Measurements from ENCODE around the gene SPNS2. TPM values are rescaled to one million over a fixed set of nuclear protein-coding genes. Genes with fewer than 3 reads are reported as not detected.

Gene SPNS2
- total RNA-seq, 8 experiments from 2014 or later, result 2.2 to 25.6 (median 11.6) TPM

GRCh38 chr17:4501295-4501949, 2.7 kb downstream of the SPNS2 start:
- WGBS, 10 experiments, result no CpG with 5 or more reads among the region's 3 CpGs
- no peak for ATAC-seq (replicated peaks in 6 of 8)
- Histone ChIP-seq H3K4me1 (replicated peaks in 1 of 2) (peaks cover 21 to 32% of the 10 kb centered on the region in 2 donors), H3K4me3 (no peak overlapping the region), H3K27ac (no peak overlapping the region)
- in situ Hi-C loops (cut with MboI; ENCODE audit: low pct_unique_long_range_greater_than_20kb in 2 of 9, low sequenced_read_pairs in 9 of 9, unreplicated experiment in 9 of 9), result no loop called here

DNA sequence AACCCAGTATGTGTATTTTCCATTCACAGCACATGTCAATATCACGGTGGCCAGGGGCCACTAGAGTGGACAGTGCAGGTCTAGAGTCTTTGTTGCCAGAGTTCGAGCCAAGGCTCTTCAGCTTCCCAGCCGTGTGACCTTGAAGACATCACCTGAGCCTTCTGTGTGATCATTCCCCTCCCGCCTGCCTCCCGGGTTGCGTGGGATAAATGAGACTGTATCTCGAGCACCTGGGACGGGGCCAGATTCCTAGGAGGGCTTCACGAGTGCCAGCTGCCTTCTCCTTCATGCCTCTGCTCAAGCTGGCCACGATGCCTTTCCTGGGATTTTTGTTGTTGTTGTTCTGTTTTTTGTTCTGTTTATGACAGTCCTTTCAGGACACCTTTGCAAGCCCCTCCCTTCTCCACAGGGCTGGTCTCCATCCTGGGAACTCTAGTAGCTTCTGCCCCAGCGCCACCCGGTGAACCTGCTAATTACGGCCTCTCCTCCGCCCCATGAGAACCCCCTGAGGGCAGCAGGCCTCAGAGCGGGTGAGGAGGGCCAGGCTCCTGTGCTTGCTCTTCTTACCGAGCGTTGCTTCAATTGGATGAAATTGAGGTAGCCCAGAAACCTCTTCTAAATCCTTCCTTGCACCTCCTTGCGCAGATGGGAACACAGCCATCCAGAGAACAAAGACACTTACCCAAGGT, 3.9 kb downstream of the SPNS2 start:
- in situ Hi-C loops (cut with MboI; ENCODE audit: low pct_unique_long_range_greater_than_20kb in 2 of 9, low sequenced_read_pairs in 9 of 9, unreplicated experiment in 9 of 9), result no loop called here
- Histone ChIP-seq H3K27ac (no peak overlapping the region), H3K4me1 (replicated peaks in 1 of 2) (peaks cover 21 to 31% of the 10 kb centered on the region in 2 donors), H3K4me3 (no peak overlapping the region)
- 14 to 100% (median 68%) methylated on average over 1 to 8 of the region's 18 CpGs; no CpG with 5 or more reads in 4 of the 10 experiments for WGBS, 10 experiments
- ATAC-seq (replicated peaks in 6 of 8), result no peak

- WGBS, 10 experiments, result 20 to 61% (median 58%) methylated on average over 2 to 4 of the region's 4 CpGs; no CpG with 5 or more reads in 7 of the 10 experiments
- peaks cover 21 to 26% of the 10 kb centered on the region in 2 donors for H3K4me1 ChIP-seq (replicated peaks in 1 of 2)
- in situ Hi-C loops (cut with MboI; ENCODE audit: low pct_unique_long_range_greater_than_20kb in 2 of 9, low sequenced_read_pairs in 9 of 9, unreplicated experiment in 9 of 9), result no loop called here
These were observed 4.8 kb downstream of the SPNS2 start for GRCh38 chr17:4503283-4504025.

DNA sequence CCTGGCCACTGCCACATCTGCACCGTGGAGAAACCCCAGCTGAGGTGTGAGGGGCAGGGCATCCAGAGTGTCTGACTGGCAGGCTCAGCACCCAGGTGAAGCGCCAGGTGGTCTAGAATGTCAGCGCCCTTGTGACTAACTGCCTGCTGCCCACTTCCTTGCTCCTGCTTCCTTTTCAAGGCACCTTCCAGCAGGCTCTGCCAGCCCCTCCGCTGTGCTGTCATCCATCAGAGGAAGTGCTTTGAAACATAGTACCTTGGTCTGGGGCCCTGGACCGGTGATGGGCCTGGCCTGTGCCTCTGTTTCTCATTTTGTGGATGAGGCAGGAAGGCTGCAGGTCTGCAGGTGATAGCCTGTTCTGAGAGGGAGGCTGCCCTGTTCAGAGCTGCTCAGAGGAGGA, 5.5 kb downstream of the SPNS2 start:
- 61 to 80% (median 63%) methylated on average over 1 to 3 of the region's 5 CpGs; no CpG with 5 or more reads in 7 of the 10 experiments for WGBS, 10 experiments
- in situ Hi-C loops (cut with MboI; ENCODE audit: low pct_unique_long_range_greater_than_20kb in 2 of 9, low sequenced_read_pairs in 9 of 9, unreplicated experiment in 9 of 9), result no loop called here
- Histone ChIP-seq H3K27ac (no peak overlapping the region), H3K4me3 (no peak overlapping the region), H3K4me1 (replicated peaks in 1 of 2) (peaks cover 21 to 26% of the 10 kb centered on the region in 2 donors)
- no peak for ATAC-seq (replicated peaks in 6 of 8)

More at GRCh38 chr17:4503283-4504025, 4.8 kb downstream of the SPNS2 start:
- Histone ChIP-seq H3K4me3 (no peak overlapping the region), H3K27ac (no peak overlapping the region)
- ATAC-seq (replicated peaks in 6 of 8), result no peak

DNA sequence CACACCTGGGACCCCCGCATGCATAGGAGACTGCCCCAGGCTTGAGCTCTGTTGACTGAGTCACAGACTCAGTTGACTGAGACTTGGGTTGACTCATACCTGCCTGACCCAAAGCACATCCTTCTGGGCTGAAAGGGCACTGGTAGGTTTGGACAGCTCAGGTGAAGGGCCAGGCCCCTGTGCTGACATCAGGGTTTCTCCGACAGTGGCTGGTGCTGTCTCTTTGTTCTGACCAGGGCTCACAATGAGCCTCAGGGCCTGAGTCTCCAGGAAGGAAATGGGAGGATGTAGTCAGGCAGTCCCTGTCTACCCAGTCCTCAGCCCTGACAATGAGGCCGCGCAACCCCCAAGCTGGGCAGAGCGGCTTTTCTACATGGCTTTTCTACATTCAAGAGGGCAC, 6.5 kb downstream of the SPNS2 start:
- Histone ChIP-seq H3K4me1 (replicated peaks in 1 of 2) (peaks cover 21 to 22% of the 10 kb centered on the region in 2 donors), H3K27ac (no peak overlapping the region), H3K4me3 (no peak overlapping the region)
- WGBS, 10 experiments, result 87 to 100% (median 93%) methylated on average over 1 to 3 of the region's 5 CpGs; no CpG with 5 or more reads in 7 of the 10 experiments
- no peak for ATAC-seq (replicated peaks in 6 of 8)
- in situ Hi-C loops (cut with MboI; ENCODE audit: low pct_unique_long_range_greater_than_20kb in 2 of 9, low sequenced_read_pairs in 9 of 9, unreplicated experiment in 9 of 9), result no loop called here

DNA sequence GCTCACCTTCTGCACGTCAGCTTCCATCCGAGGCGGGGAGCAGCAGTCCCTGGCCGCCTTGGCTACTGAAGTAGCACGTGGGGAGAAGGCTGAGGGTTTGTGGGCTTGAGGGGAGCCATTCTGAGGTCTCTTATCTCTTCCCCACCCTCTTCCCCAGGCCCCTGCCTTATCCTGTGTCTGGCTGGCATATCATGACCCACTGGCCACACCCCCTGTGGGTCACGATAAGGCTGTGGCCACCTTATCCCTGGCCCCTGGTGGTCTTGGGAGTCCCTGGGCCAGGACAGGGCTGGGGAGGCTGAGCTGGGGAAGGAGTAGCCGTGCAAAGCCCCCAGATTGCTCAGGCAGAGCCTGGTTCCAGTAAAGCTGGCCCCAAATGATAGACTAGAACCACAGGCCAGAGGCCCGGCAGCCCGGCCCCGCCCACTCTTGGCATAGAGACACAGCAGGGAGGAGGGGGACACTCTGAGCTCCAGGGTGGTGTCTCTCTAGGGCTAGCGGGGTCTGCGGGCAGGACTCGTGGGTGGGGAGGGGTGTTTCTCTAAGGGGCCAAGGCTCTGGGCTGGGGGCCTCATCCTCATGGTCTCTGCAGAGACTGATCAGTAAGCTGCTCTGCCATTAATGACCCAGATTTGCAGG, 7.6 kb downstream of the SPNS2 start:
- H3K27ac ChIP-seq, result no peak overlapping the region
- H3K4me3 ChIP-seq, result no peak overlapping the region
- in situ Hi-C loops (cut with MboI; ENCODE audit: low pct_unique_long_range_greater_than_20kb in 2 of 9, low sequenced_read_pairs in 9 of 9, unreplicated experiment in 9 of 9), result no loop called here
- ATAC-seq (replicated peaks in 6 of 8), result peak in 3 of 8 experiments; percentile 6 to 20 (median 18)
- WGBS, 10 experiments, result 73% methylated on average over 3 of the region's 13 CpGs; no CpG with 5 or more reads in 9 of the 10 experiments
- peaks cover 15% of the 10 kb centered on the region in 2 donors for H3K4me1 ChIP-seq (replicated peaks in 1 of 2)

- no peak overlapping the region for H3K27ac ChIP-seq
- in situ Hi-C loops (cut with MboI; ENCODE audit: low pct_unique_long_range_greater_than_20kb in 2 of 9, low sequenced_read_pairs in 9 of 9, unreplicated experiment in 9 of 9), result no loop called here
- H3K4me3 ChIP-seq, result no peak overlapping the region
- no peak for ATAC-seq (replicated peaks in 6 of 8)
- H3K4me1 ChIP-seq (replicated peaks in 1 of 2), result peaks cover 15% of the 10 kb centered on the region in 2 donors
- 43% methylated on average over 5 of the region's 8 CpGs; no CpG with 5 or more reads in 9 of the 10 experiments for WGBS, 10 experiments
These were observed 8.2 kb downstream of the SPNS2 start for GRCh38 chr17:4506892-4507291.

GRCh38 chr17:4507361-4508111, 8.9 kb downstream of the SPNS2 start:
- Histone ChIP-seq H3K4me3 (no peak overlapping the region), H3K27ac (no peak overlapping the region), H3K4me1 (replicated peaks in 1 of 2) (peaks cover 15% of the 10 kb centered on the region in 2 donors)
- WGBS, 10 experiments, result 10 to 100% (median 74%) methylated on average over 1 to 7 of the region's 8 CpGs; no CpG with 5 or more reads in 4 of the 10 experiments
- ATAC-seq (replicated peaks in 6 of 8), result no peak
- in situ Hi-C loops (cut with MboI; ENCODE audit: low pct_unique_long_range_greater_than_20kb in 2 of 9, low sequenced_read_pairs in 9 of 9, unreplicated experiment in 9 of 9), result no loop called here

DNA sequence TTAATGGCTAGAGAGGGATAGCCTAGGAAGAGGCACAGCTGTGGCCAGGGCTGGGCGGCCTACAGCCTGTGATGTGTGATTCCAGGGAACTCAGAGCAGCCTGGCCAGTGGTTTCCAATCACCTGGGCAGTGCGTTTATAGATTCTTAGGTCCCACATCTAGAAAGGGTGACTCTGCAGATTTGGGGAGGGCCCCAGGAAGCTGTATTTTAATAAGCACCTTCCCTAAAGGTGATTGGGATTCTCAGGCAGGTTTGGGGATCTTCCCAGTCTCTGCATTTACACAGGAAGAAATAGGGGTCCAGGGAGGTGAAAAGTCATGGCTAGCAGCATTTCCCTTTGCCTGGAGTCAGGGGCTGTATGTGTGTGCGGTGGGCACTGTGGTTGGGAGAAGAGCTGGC, 9.5 kb downstream of the SPNS2 start:
- Histone ChIP-seq H3K27ac (no peak overlapping the region), H3K4me1 (replicated peaks in 1 of 2) (peaks cover 8 to 13% of the 10 kb centered on the region in 2 donors), H3K4me3 (no peak overlapping the region)
- in situ Hi-C loops (cut with MboI; ENCODE audit: low pct_unique_long_range_greater_than_20kb in 2 of 9, low sequenced_read_pairs in 9 of 9, unreplicated experiment in 9 of 9), result no loop called here
- WGBS, 10 experiments, result 29 to 80% methylated on average over 1 of the region's 3 CpGs; no CpG with 5 or more reads in 8 of the 10 experiments
- ATAC-seq (replicated peaks in 6 of 8), result no peak

DNA sequence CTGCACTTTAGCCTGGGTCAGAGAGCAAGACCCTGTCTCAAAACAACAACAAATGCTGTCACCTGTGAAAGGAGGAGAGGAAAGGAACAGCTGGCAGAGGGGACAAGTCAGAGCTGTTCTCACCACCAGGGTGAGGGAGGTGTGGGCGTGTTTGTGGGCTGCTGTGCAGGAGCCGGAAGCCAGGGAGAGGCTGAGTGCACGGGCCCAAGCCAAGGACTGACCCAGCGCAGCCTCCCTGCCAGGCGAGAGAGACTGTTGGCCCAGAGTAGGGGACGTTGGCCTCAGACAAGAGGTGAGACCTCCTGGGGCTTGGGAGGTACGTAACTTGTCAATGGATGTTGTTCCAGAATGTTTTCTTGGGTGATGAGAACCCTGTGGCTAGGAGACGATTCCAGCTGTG, 10.7 kb downstream of the SPNS2 start:
- 33 to 100% (median 87%) methylated on average over 1 to 4 of the region's 8 CpGs; no CpG with 5 or more reads in 6 of the 10 experiments for WGBS, 10 experiments
- no peak for ATAC-seq (replicated peaks in 6 of 8)
- Histone ChIP-seq H3K4me3 (no peak overlapping the region), H3K4me1 (replicated peaks in 1 of 2) (peaks cover 0 to 4% of the 10 kb centered on the region in 2 donors), H3K27ac (no peak overlapping the region)
- in situ Hi-C loops (cut with MboI; ENCODE audit: low pct_unique_long_range_greater_than_20kb in 2 of 9, low sequenced_read_pairs in 9 of 9, unreplicated experiment in 9 of 9), result no loop called here

DNA sequence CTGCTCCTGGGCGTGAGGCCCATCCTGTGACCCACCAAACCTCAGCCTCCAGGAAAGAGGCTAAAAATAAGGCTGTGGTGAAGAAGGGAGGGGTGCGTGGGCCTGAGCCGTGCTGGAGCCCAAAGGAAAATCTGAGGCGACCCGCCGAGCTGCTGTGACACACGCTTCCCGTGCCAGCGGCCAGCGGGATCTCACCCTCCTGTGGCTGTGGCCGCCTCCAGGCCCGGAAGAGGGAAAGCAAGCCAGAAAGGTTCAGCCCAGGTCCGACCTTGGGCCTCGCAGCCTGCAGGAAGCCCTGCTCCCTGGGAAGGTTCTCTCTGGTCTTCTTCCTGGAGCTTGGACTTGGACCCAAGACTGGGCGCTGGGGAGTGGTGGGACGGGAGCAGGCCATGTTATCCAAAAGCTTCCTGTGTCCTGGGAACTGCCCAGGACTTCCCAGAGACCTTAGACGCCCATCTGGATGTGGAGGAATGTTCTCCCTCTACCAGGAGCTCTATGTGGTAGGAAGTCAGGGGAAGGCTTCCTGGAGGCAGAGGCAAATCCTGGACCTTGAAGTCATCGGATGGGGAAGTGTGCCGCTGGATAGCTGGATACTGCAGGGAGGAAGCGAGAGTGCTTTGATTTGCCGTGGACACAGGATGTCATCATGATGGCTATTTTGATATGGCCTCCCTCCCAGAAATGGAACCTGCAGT, 11.4 kb downstream of the SPNS2 start:
- Histone ChIP-seq H3K4me3 (no peak overlapping the region), H3K27ac (no peak overlapping the region), H3K4me1 (replicated peaks in 1 of 2) (peaks cover 0 to 7% of the 10 kb centered on the region in 2 donors)
- no peak for ATAC-seq (replicated peaks in 6 of 8)
- WGBS, 10 experiments, result 60 to 85% (median 82%) methylated on average over 1 to 5 of the region's 21 CpGs; no CpG with 5 or more reads in 5 of the 10 experiments
- in situ Hi-C loops (cut with MboI; ENCODE audit: low pct_unique_long_range_greater_than_20kb in 2 of 9, low sequenced_read_pairs in 9 of 9, unreplicated experiment in 9 of 9), result no loop called here

- Histone ChIP-seq H3K27ac (no peak overlapping the region), H3K4me1 (replicated peaks in 1 of 2) (peaks cover 0 to 9% of the 10 kb centered on the region in 2 donors), H3K4me3 (no peak overlapping the region)
- ATAC-seq (replicated peaks in 6 of 8), result no peak
- 20 to 83% (median 53%) methylated on average over 1 to 8 of the region's 11 CpGs; no CpG with 5 or more reads in 2 of the 10 experiments for WGBS, 10 experiments
- in situ Hi-C loops (cut with MboI; ENCODE audit: low pct_unique_long_range_greater_than_20kb in 2 of 9, low sequenced_read_pairs in 9 of 9, unreplicated experiment in 9 of 9), result no loop called here
These were observed 11.9 kb downstream of the SPNS2 start for GRCh38 chr17:4510618-4510941.

All from motor neuron (in vitro differentiated cells).